HepG2 (cell line): Measurements from ENCODE around the gene B3GNT5. TPM values are rescaled to one million over a fixed set of nuclear protein-coding genes. Genes with fewer than 3 reads are reported as not detected.

Source experiments
- CENPBD1 ChIP-seq: sonication (generic); formaldehyde crosslinking; IDR thresholded peaks from 2 replicates; pipeline ENCODE4 v1.8.0; 2022; ENCODE audit warnings: missing genetic modification reagents, low read depth, mild to moderate bottlenecking, borderline replicate concordance
- ESRRA ChIP-seq: sonication (generic); formaldehyde crosslinking; IDR thresholded peaks from 2 replicates; pipeline ENCODE4 v1.5.1; 2020; ENCODE audit warnings: mild to moderate bottlenecking, low read depth, missing genetic modification reagents
- FOXA1 ChIP-seq, 2 experiments: fragments of 450-650 bp in 1 of 2; sonication (generic) in 1 of 2; formaldehyde crosslinking in 1 of 2; IDR thresholded peaks; 2 replicates each; pipeline versions ENCODE4 v1.4.0 to v1.6.1; 2016 to 2020; ENCODE audit warnings: missing genetic modification reagents in 1 of 2
- HBP1 ChIP-seq: IDR thresholded peaks from 2 replicates; pipeline ENCODE4 v1.6.1; 2016; ENCODE audit warnings: low read depth, control low read depth
- MATR3 ChIP-seq: sonication (generic); formaldehyde crosslinking; IDR thresholded peaks from 2 replicates; pipeline ENCODE4 v1.4.0; 2020; ENCODE audit warnings: missing genetic modification reagents
- MLXIP ChIP-seq: sonication (generic); formaldehyde crosslinking; IDR thresholded peaks from 2 replicates; pipeline ENCODE4 v1.9.0; 2021; ENCODE audit warnings: missing genetic modification reagents, borderline replicate concordance
- MXD3 ChIP-seq: IDR thresholded peaks from 2 replicates; pipeline ENCODE4 v1.6.1; 2016; ENCODE audit warnings: mild to moderate bottlenecking, missing biosample characterization, missing genetic modification reagents
- PLSCR1 ChIP-seq: sonication (generic); formaldehyde crosslinking; IDR thresholded peaks from 2 replicates; pipeline ENCODE4 v1.5.0; 2020; ENCODE audit warnings: missing genetic modification reagents, mild to moderate bottlenecking, borderline replicate concordance
- REL ChIP-seq: sonication (generic); formaldehyde crosslinking; conservative IDR thresholded peaks from 2 replicates; pipeline ENCODE4 v1.8.0; 2022; ENCODE audit warnings: mild to moderate bottlenecking, missing genetic modification reagents, moderate library complexity
- SETDB1 ChIP-seq: sonication (generic); formaldehyde crosslinking; IDR thresholded peaks from 2 replicates; pipeline ENCODE4 v1.5.1; 2020; ENCODE audit warnings: missing genetic modification reagents, mild to moderate bottlenecking, borderline replicate concordance
- TBX2 ChIP-seq: sonication (generic); formaldehyde crosslinking; IDR thresholded peaks from 2 replicates; pipeline ENCODE4 v1.5.0; 2020; ENCODE audit warnings: missing genetic modification reagents, mild to moderate bottlenecking, borderline replicate concordance
- XRCC5 ChIP-seq: fragments of 200-400 bp; formaldehyde crosslinking; optimal IDR thresholded peaks from 2 replicates; pipeline ENCODE3; 2017; ENCODE audit warnings: mild to moderate bottlenecking, low read length
- ZBTB34 ChIP-seq: sonication (generic); formaldehyde crosslinking; IDR thresholded peaks from 2 replicates; pipeline ENCODE4 v1.8.0; 2022; ENCODE audit warnings: mild to moderate bottlenecking, missing genetic modification reagents
- ZNF207 ChIP-seq: fragments of 450-650 bp; IDR thresholded peaks from 2 replicates; pipeline ENCODE4 v1.6.1; 2016; ENCODE audit warnings: antibody characterized with exemption, borderline replicate concordance
- ZNF232 ChIP-seq: sonication (generic); formaldehyde crosslinking; IDR thresholded peaks from 2 replicates; pipeline ENCODE4 v1.4.0; 2020; ENCODE audit warnings: missing genetic modification reagents, borderline replicate concordance
- ZNF33A ChIP-seq: sonication (generic); formaldehyde crosslinking; IDR thresholded peaks from 2 replicates; pipeline ENCODE4 v1.5.1; 2020; ENCODE audit warnings: missing genetic modification reagents, mild to moderate bottlenecking, moderate library complexity, borderline replicate concordance
- ZNF607 ChIP-seq: sonication (generic); formaldehyde crosslinking; IDR thresholded peaks from 2 replicates; pipeline ENCODE4 v1.5.1; 2020; ENCODE audit warnings: missing genetic modification reagents, mild to moderate bottlenecking, borderline replicate concordance
- ZNF720 ChIP-seq: sonication (generic); formaldehyde crosslinking; IDR thresholded peaks from 2 replicates; pipeline ENCODE4 v1.4.0; 2020; ENCODE audit warnings: missing genetic modification reagents
- ZNF782 ChIP-seq: sonication (generic); formaldehyde crosslinking; IDR thresholded peaks from 2 replicates; pipeline ENCODE4 v1.4.0; 2020; ENCODE audit warnings: missing genetic modification reagents, mild to moderate bottlenecking, borderline replicate concordance
- ZSCAN20 ChIP-seq: sonication (generic); formaldehyde crosslinking; IDR thresholded peaks from 2 replicates; pipeline ENCODE4 v1.4.0; 2020; ENCODE audit warnings: missing genetic modification reagents, mild to moderate bottlenecking, borderline replicate concordance
- ZSCAN29 ChIP-seq: sonication (generic); formaldehyde crosslinking; conservative IDR thresholded peaks from 2 replicates; pipeline ENCODE4 v1.4.0; 2020; ENCODE audit warnings: mild to moderate bottlenecking, missing genetic modification reagents
- polyA plus RNA-seq, 8 experiments: library from polyadenylated mRNA; depleted of rRNA in 3 of 8; stranded (reverse) in 7 of 8; unstranded in 1 of 8; fragments of >200 nt; fragmentation: Illumina TruSeq in 4 of 8; extraction: Trizol in 4 of 8; gene quantifications; 2 replicates each; pipeline versions ENCODE4 v1.2.1 to v1.2.3, GENCODE V29; 2011 to 2016; ENCODE audit warnings: low read depth in 4 of 8, missing spikeins in 1 of 8, mixed read lengths in 1 of 8; ENCODE audit not compliant: insufficient read depth in 1 of 8
- total RNA-seq, 5 experiments: library from RNA; depleted of rRNA; stranded (reverse); fragments of >200 nt; fragmentation: Illumina TruSeq; extraction: Trizol; gene quantifications; 2 replicates each; pipeline ENCODE4 v1.2.3, GENCODE V29; 2016; ENCODE audit warnings: low read depth in 1 of 5

Gene B3GNT5
- total and polyA plus RNA-seq, 2 of the 13 experiments (the other 11 are each of a cell fraction or from before 2014, with no cell fraction given), result not detected

GRCh38 chr3:183211352-183211751 is 41.7 kb upstream of the B3GNT5 start (continued):
- 0 out of 2 replicates have a peak, but pooled peaks have one; percentile 17 for TF ChIP-seq SETDB1 (CRISPR knock-in tag)
- TF ChIP-seq FOXA1 (IDR thresholded peaks at IDR 0.05), result no peak
- TF ChIP-seq FOXA1 (CRISPR knock-in tag; IDR thresholded peaks at IDR 0.05), result peak; percentile 36; the same call in 1 of the 2 replicates
- no peak for TF ChIP-seq REL (CRISPR knock-in tag)
- TF ChIP-seq TBX2, result peak; percentile 52; the same call in 1 of the 2 replicates
- TF ChIP-seq MLXIP, result 0 out of 2 replicates have a peak, but pooled peaks have one; percentile 27
- TF ChIP-seq HBP1, result no peak
- no peak for TF ChIP-seq MATR3 (CRISPR knock-in tag)
- no peak for TF ChIP-seq CENPBD1 (CRISPR knock-in tag)
- no peak for TF ChIP-seq ZNF33A (CRISPR knock-in tag)
- no peak for TF ChIP-seq ZBTB34
- no peak for TF ChIP-seq ZNF207
- no peak for TF ChIP-seq ZSCAN20 (CRISPR knock-in tag)
- TF ChIP-seq ZNF720 (CRISPR knock-in tag), result no peak
- no peak for TF ChIP-seq MXD3 (CRISPR knock-in tag)
- no peak for TF ChIP-seq PLSCR1 (CRISPR knock-in tag)
- peak; percentile 69; the same call in 1 of the 2 replicates for TF ChIP-seq ZNF607 (CRISPR knock-in tag)
- no peak for TF ChIP-seq ZNF782
- no peak for TF ChIP-seq ZNF232 (CRISPR knock-in tag)
- peak; percentile 86 for TF ChIP-seq ESRRA (CRISPR knock-in tag)
- TF ChIP-seq ZSCAN29 (CRISPR knock-in tag), result no peak
- no peak for TF ChIP-seq XRCC5
